Astrocyte of the spinal cord (primary cell): ENCODE data around the gene RPL14.

ENCODE experiments used
- DNase-seq: peaks from one replicate; pipeline ENCODE4 v3.0.0; 2011; ENCODE audit warnings: low read depth, low spot score
- H3K4me3 ChIP-seq: 2 replicates; pipeline ENCODE4 v1.5.1; 2011; ENCODE audit warnings: low read depth, mild to moderate bottlenecking, low read length, moderate library complexity
- CTCF ChIP-seq: IDR thresholded peaks from 2 replicates; pipeline ENCODE4 v1.5.1; 2012; ENCODE audit warnings: low read depth, mild to moderate bottlenecking, low read length, inconsistent platforms
- in situ Hi-C: cut with HindIII; loops from 2 replicates; pipeline ENCODE4 v1.10.0; 2017; ENCODE audit warnings: low sequenced_read_pairs

The RPL14 gene

GRCh38 chr3:40470701-40471100, 13.6 kb downstream of the RPL14 start:
- no peak for TF ChIP-seq CTCF
- no peak for DNase-seq
- no peak overlapping the region for H3K4me3 ChIP-seq
- in situ Hi-C loops: no loop called here

- peak; percentile 78 for DNase-seq
- TF ChIP-seq CTCF: no peak
- in situ Hi-C loops: no loop called here
- peak within 1 kb of the TSS; percentile 80 for H3K4me3 ChIP-seq
These were observed 19.6 kb downstream of the RPL14 start, which contains the start of gene ZNF619 for GRCh38 chr3:40476478-40477470. Gene ZNF619 (plus strand): TSS chr3:40477122. CDS start chr3:40477980, 858 bp downstream.

GRCh38 chr3:40477666-40478065, 20.5 kb downstream of the RPL14 start:
- no peak for DNase-seq
- H3K4me3 ChIP-seq: peak overlapping the region; percentile 80
- no peak for TF ChIP-seq CTCF
- in situ Hi-C loops: no loop called here

GRCh38 chr3:40487172-40487571, 30.0 kb downstream of the RPL14 start:
- in situ Hi-C loops: no loop called here

GRCh38 chr3:40490916-40491315, 33.8 kb downstream of the RPL14 start:
- peak; percentile 32 for DNase-seq
- in situ Hi-C loops: no loop called here
- TF ChIP-seq CTCF: no peak

More at GRCh38 chr3:40487172-40487571, 30.0 kb downstream of the RPL14 start:
- no peak for DNase-seq
- no peak overlapping the region for H3K4me3 ChIP-seq
- TF ChIP-seq CTCF: no peak

GRCh38 chr3:40494698-40495097, 37.6 kb downstream of the RPL14 start:
- no peak for DNase-seq
- in situ Hi-C loops: no loop called here
- no peak for TF ChIP-seq CTCF
- no peak overlapping the region for H3K4me3 ChIP-seq

More at GRCh38 chr3:40490916-40491315, 33.8 kb downstream of the RPL14 start:
- H3K4me3 ChIP-seq: no peak overlapping the region
